Epithelial cell of esophagus (primary cell): ENCODE results near the gene SRP14.

ENCODE experiments used
- DNase-seq: peaks from one replicate; pipeline ENCODE4 v3.0.0; 2010; ENCODE audit warnings: low read depth
- H3K4me3 ChIP-seq: 2 replicates; pipeline ENCODE4 v1.5.1; 2011; ENCODE audit warnings: mild to moderate bottlenecking, low read length, control low read depth
- CTCF ChIP-seq: IDR thresholded peaks from 2 replicates; pipeline ENCODE4 v1.5.1; 2011; ENCODE audit warnings: low read depth, mild to moderate bottlenecking, low read length, control low read depth, inconsistent platforms; ENCODE audit not compliant: insufficient read depth; ENCODE audit errors: missing control alignments

Gene SRP14

GRCh38 chr15:40072216-40072990 lies 33.4 kb upstream of the SRP14 start:
- no peak for TF ChIP-seq CTCF
- H3K4me3 ChIP-seq = no peak overlapping the region
- DNase-seq = no peak

- TF ChIP-seq CTCF = no peak
- DNase-seq = no peak
- H3K4me3 ChIP-seq = no peak overlapping the region
These were observed 31.7 kb upstream of the SRP14 start for GRCh38 chr15:40070608-40071218.

- no peak overlapping the region for H3K4me3 ChIP-seq
- no peak for DNase-seq
- no peak for TF ChIP-seq CTCF
These were observed 31.2 kb upstream of the SRP14 start for GRCh38 chr15:40070166-40070557.

- TF ChIP-seq CTCF = no peak
- no peak overlapping the region for H3K4me3 ChIP-seq
- peak; percentile 44 for DNase-seq
These were observed 30.5 kb upstream of the SRP14 start for GRCh38 chr15:40069178-40070165.

GRCh38 chr15:40067921-40068624 lies 29.1 kb upstream of the SRP14 start:
- DNase-seq = no peak
- H3K4me3 ChIP-seq = no peak overlapping the region
- TF ChIP-seq CTCF = no peak

GRCh38 chr15:40066589-40066988 lies 27.6 kb upstream of the SRP14 start:
- peak; percentile 36 for DNase-seq
- TF ChIP-seq CTCF = no peak
- H3K4me3 ChIP-seq = no peak overlapping the region
